ENCODE measurements around the gene CLBA1. TPM values are rescaled to one million over a fixed set of nuclear protein-coding genes. Genes with fewer than 3 reads are reported as not detected.

The CLBA1 gene
- total RNA-seq, 2 experiments from 2014 or later, result 0.82 to 1.2 TPM

DNA sequence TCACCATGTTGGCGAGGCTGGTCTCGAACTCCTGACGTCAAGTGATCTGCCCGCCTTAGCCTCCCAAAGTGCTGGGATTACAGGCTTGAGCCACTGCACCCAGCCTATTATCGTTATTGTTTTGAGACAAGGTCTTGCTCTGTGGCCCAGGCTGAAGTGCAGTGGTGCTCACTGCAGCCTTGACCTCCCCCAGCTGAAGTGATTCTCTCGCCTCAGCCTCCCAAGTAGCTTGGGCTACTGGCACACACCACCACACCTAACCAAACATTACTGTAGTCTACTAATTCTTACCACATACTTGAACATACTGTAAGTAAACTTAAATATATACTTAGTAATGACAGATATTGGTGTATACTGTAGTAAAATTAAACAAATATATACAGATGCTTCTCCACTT lies 39.8 kb downstream of the CLBA1 start:
- Histone ChIP-seq H3K9me2 (ENCODE audit: insufficient read depth, low read length) (no peaks in the 10 kb centered on the region), H3K4me2 (ENCODE audit: low read length) (no peak overlapping the region), H3K4me3 (ENCODE audit: low read depth, low read length, poor library complexity, severe bottlenecking) (no peak overlapping the region), H3K4me1 (ENCODE audit: insufficient read depth, low read length, poor library complexity, severe bottlenecking) (peaks cover 34% of the 10 kb centered on the region), H3K79me2 (ENCODE audit: insufficient read depth, low read depth, low read length) (peaks cover 19% of the 10 kb centered on the region), H4K20me1 (ENCODE audit: insufficient read depth, low read length) (no peaks in the 10 kb centered on the region), H3K9me3 (ENCODE audit: low read length) (no peaks in the 10 kb centered on the region), H3K36me3 (ENCODE audit: insufficient read depth, low read length) (0 out of 2 replicates have a peak, but pooled peaks cover 4% of the 10 kb centered on the region), H2AFZ (ENCODE audit: low read length) (no peak overlapping the region), H3K27ac (ENCODE audit: low read depth, low read length, poor library complexity, severe bottlenecking) (no peak overlapping the region)
- TF ChIP-seq CTCF (conservative IDR thresholded peaks at IDR 0.05; ENCODE audit: low read length) (no peak), EZH2phosphoT487 (IDR thresholded peaks at IDR 0.05; ENCODE audit: borderline replicate concordance, low read depth, low read length) (no peak)
- POLR2A ChIA-PET, result no interaction called here
- CTCF ChIA-PET (ENCODE audit: unreplicated experiment), result no interaction called here
- DNase-seq (ENCODE audit: low spot score), result no peak
- intact Hi-C loops (cut with micrococcal nuclease; ENCODE audit: unreplicated experiment), result loop anchor here (10.0 kb wide), 1 partner anchor 271 kb away; the partner anchor contains the start of gene SIVA1
- BruUV-seq (replicated peaks), result no TSS peak

DNA sequence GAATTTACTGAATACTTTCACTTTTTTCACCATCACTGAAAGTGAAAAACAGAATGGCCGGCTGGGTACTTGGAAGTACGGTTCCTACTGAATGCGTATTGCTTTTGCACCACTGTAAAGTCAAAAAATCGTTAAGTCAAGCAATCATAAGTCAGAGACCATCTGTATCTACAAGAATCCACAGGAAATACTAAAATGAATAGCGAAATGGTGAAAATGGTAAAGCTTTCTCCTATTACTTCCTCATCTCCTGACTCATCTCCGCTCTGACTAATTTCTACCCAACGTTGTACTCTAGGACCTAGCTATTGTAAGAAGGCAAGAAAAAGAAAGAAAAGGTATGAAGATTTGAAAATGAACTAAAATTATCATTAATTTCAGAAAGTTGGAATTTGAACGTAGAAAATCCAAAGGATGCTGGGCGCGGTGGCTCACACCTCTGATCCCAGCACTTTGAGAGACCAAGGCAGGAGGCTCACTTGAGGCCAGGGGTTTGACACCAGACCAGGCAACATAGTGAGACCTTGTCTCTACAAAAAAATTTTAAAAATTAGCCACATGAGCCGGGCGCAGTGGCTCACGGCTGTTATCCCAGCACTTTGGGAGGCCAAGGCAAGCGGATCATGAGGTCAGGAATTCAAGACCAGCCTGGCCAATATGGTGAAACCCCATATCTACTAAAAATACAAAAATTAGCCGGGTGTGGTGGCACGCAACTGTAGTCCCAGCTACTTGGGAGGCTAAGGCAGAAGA lies 40.6 kb downstream of the CLBA1 start:
- peaks cover 15% of the 10 kb centered on the region for H3K79me2 ChIP-seq (ENCODE audit: insufficient read depth, low read depth, low read length)
- H3K27ac ChIP-seq (ENCODE audit: low read depth, low read length, poor library complexity, severe bottlenecking), result no peak overlapping the region
- no TSS peak for BruUV-seq (replicated peaks)
- no peak for DNase-seq (ENCODE audit: low spot score)
- H2AFZ ChIP-seq (ENCODE audit: low read length), result no peak overlapping the region
- intact Hi-C loops (cut with micrococcal nuclease; ENCODE audit: unreplicated experiment), result loop anchor here (10.0 kb wide), 1 partner anchor 271 kb away; the partner anchor contains the start of gene SIVA1
- no peaks in the 10 kb centered on the region for H3K36me3 ChIP-seq (ENCODE audit: insufficient read depth, low read length)
- ChIA-PET POLR2A (interaction anchor here (0.8 kb wide), 1 partner anchor 8 kb away, joined by 3 read pairs; no protein-coding TSS in a partner anchor), CTCF (ENCODE audit: unreplicated experiment) (interaction anchor here (0.5 kb wide), 1 partner anchor 60 kb away, joined by 3 read pairs; no protein-coding TSS in a partner anchor)
- TF ChIP-seq CTCF (conservative IDR thresholded peaks at IDR 0.05; ENCODE audit: low read length) (no peak), EZH2phosphoT487 (IDR thresholded peaks at IDR 0.05; ENCODE audit: borderline replicate concordance, low read depth, low read length) (no peak)
- peaks cover 34% of the 10 kb centered on the region for H3K4me1 ChIP-seq (ENCODE audit: insufficient read depth, low read length, poor library complexity, severe bottlenecking)
- no peaks in the 10 kb centered on the region for H3K9me3 ChIP-seq (ENCODE audit: low read length)
- no peak overlapping the region for H3K4me2 ChIP-seq (ENCODE audit: low read length)
- H3K9me2 ChIP-seq (ENCODE audit: insufficient read depth, low read length), result no peaks in the 10 kb centered on the region
- no peak overlapping the region for H3K4me3 ChIP-seq (ENCODE audit: low read depth, low read length, poor library complexity, severe bottlenecking)
- H4K20me1 ChIP-seq (ENCODE audit: insufficient read depth, low read length), result no peaks in the 10 kb centered on the region
